MCF 10A (cell line): ENCODE data around the gene MED13L. TPM values are rescaled to one million over a fixed set of nuclear protein-coding genes. Genes with fewer than 3 reads are reported as not detected.

Experiments
- BruUV-seq: library from RNA; stranded (reverse); fragments of 400-500 nt; replicated peaks from 2 replicates; lab custom pipeline; 2021; lab: Mats Ljungman, UMichigan
- CTCF ChIA-PET: fragments of 300-600 bp; sonication (Branson Sonifier 250); formaldehyde crosslinking; extraction: SDS; loops from one replicate; lab custom pipeline; 2021; ENCODE audit warnings: antibody characterized with exemption, inconsistent platforms; lab: Yijun Ruan, JAX
- POLR2A ChIA-PET: fragments of 300-600, 350-650 bp; sonication (Branson Sonifier 250); formaldehyde crosslinking; extraction: SDS; loops from one replicate; lab custom pipeline; 2020; ENCODE audit warnings: antibody characterized with exemption, inconsistent platforms; lab: Yijun Ruan, JAX
- DNase-seq: peaks from one replicate; pipeline ENCODE4 v3.0.0-alpha.2; 2018; ENCODE audit not compliant: unreplicated experiment
- H3K27ac Mint-ChIP-seq: one replicate; pipeline ENCODE4 v1.8.0; 2022; ENCODE audit warnings: mild to moderate bottlenecking, low read depth, mixed read lengths; ENCODE audit not compliant: unreplicated experiment
- H3K27me3 Mint-ChIP-seq: one replicate; pipeline ENCODE4 v1.8.0; 2022; ENCODE audit warnings: mixed read lengths; ENCODE audit not compliant: insufficient read depth, unreplicated experiment
- H3K36me3 Mint-ChIP-seq: one replicate; pipeline ENCODE4 v1.8.0; 2022; ENCODE audit warnings: mild to moderate bottlenecking, moderate library complexity, mixed read lengths; ENCODE audit not compliant: insufficient read depth, unreplicated experiment
- H3K4me1 Mint-ChIP-seq: one replicate; pipeline ENCODE4 v1.8.0; 2022; ENCODE audit warnings: mixed read lengths; ENCODE audit not compliant: insufficient read depth, unreplicated experiment
- H3K4me3 Mint-ChIP-seq: one replicate; pipeline ENCODE4 v1.8.0; 2022; ENCODE audit warnings: mild to moderate bottlenecking, moderate library complexity, mixed read lengths; ENCODE audit not compliant: unreplicated experiment
- H3K9me3 Mint-ChIP-seq: one replicate; pipeline ENCODE4 v1.8.0; 2022; ENCODE audit warnings: mixed read lengths; ENCODE audit not compliant: unreplicated experiment
- intact Hi-C: fragments of 100-400 bp; cut with micrococcal nuclease; formaldehyde crosslinking; loops from 2 replicates; pipeline ENCODE4 v1.14.1; 2022
- total RNA-seq: library from RNA; stranded (reverse); gene quantifications from 2 replicates; pipeline ENCODE4 v1.2.3, GENCODE V29; 2022
- TF ChIP-seq, protein P1 (sequence below): fragments of 200-600 bp; IDR thresholded peaks from one replicate; pipeline ENCODE4 v1.8.0; 2022; ENCODE audit warnings: antibody characterized with exemption, mild to moderate bottlenecking; ENCODE audit not compliant: unreplicated experiment

Gene MED13L
- total RNA-seq, 1 experiment from 2014 or later = 91.6 TPM

DNA sequence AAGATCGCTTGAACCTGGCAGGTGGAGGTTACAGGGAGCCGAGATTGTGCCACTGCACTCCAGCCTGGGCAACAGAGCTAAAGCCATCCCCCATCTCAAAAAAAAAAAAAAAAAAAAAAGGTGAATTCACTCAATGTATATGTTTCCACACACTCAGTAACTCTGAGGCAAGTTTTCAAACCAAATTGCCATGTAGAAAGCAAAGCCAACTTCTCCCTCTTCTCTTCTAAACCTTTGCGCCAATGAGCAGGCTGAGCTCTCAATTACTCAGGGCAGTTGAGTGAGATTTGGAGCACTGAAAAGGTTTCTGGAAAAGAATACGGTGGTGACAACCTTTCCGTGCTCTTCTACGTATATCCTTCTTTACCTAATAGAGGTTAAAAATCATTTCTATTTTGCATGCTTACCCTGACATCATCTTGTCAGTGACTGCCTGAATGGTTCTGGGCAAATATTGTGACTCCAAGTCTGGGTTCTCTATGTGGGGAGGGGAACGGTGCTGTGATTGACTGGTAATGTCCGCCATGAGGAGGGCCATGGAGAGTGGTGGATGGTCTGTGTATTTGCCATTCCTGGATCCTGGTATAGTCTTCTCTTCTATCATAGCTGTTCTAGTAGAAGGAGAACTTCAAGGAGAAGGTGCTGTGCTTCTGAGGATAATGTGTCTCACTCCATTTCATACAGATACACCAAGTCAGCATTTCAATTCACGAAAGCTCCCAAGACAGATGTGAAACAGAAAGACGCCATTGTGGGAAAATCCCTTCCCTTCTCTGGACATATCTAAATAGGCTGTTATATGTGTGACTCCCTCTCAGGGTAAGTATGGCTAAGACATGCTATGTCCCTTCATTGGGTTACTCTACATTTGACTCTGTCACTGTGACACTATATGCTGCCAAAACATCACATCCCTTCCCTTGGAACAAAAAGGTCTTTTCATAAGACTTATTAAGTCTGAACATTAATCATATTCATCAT is 46.2 kb upstream of the MED13L start:
- no peaks in the 10 kb centered on the region for H3K9me3 Mint-ChIP-seq

DNA sequence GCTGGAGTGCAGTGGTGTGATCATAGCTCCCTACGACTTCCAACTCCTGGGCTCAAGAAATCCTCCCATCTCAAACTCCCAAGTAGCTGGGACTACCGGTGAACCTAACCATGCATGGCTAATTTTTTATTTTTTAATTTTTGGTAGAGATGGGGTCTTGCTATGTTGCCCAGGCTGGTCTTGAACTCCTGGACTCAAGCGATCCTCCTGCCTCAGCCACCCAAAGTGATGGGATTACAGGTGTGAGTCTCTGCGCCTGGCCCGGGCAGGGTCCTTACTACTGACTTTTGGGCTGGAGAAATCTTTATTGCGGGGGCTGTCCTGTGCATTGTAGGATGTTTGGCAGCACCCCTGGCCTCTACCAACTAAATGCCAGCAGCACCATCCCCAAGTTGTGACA is 44.4 kb upstream of the MED13L start:
- DNase-seq = no peak
- ChIA-PET POLR2A (no interaction called here), CTCF (interaction anchor here (0.8 kb wide), 1 partner anchor 130 kb away, joined by 3 read pairs; no protein-coding TSS in a partner anchor)
- no peaks in the 10 kb centered on the region for H3K27me3 Mint-ChIP-seq
- intact Hi-C loops = no loop called here
- TF ChIP-seq, protein P1, sequence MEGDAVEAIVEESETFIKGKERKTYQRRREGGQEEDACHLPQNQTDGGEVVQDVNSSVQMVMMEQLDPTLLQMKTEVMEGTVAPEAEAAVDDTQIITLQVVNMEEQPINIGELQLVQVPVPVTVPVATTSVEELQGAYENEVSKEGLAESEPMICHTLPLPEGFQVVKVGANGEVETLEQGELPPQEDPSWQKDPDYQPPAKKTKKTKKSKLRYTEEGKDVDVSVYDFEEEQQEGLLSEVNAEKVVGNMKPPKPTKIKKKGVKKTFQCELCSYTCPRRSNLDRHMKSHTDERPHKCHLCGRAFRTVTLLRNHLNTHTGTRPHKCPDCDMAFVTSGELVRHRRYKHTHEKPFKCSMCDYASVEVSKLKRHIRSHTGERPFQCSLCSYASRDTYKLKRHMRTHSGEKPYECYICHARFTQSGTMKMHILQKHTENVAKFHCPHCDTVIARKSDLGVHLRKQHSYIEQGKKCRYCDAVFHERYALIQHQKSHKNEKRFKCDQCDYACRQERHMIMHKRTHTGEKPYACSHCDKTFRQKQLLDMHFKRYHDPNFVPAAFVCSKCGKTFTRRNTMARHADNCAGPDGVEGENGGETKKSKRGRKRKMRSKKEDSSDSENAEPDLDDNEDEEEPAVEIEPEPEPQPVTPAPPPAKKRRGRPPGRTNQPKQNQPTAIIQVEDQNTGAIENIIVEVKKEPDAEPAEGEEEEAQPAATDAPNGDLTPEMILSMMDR = no peak
- no peak overlapping the region for H3K4me3 Mint-ChIP-seq
- H3K27ac Mint-ChIP-seq = no peak overlapping the region
- no TSS peak for BruUV-seq
- peaks cover 12% of the 10 kb centered on the region for H3K36me3 Mint-ChIP-seq
- no peaks in the 10 kb centered on the region for H3K9me3 Mint-ChIP-seq
- H3K4me1 Mint-ChIP-seq = peaks cover 32% of the 10 kb centered on the region

More for the DNA sequence above, 46.2 kb upstream of the MED13L start:
- ChIA-PET CTCF (no interaction called here), POLR2A (interaction anchor here (0.6 kb wide), 2 partner anchors 11 to 210 kb away, joined by 3 to 4 read pairs; no protein-coding TSS in a partner anchor)
- H3K36me3 Mint-ChIP-seq = peaks cover 13% of the 10 kb centered on the region
- no peak for DNase-seq
- no peak overlapping the region for H3K4me3 Mint-ChIP-seq
- TF ChIP-seq, protein P1 = no peak
- peaks cover 20% of the 10 kb centered on the region for H3K4me1 Mint-ChIP-seq
- no peaks in the 10 kb centered on the region for H3K27me3 Mint-ChIP-seq
- intact Hi-C loops = no loop called here
- no peak overlapping the region for H3K27ac Mint-ChIP-seq
- no TSS peak for BruUV-seq

- no peaks in the 10 kb centered on the region for H3K27me3 Mint-ChIP-seq
- no TSS peak for BruUV-seq
- peaks cover 3% of the 10 kb centered on the region for H3K36me3 Mint-ChIP-seq
- H3K9me3 Mint-ChIP-seq = no peaks in the 10 kb centered on the region
- intact Hi-C loops = no loop called here
- peak overlapping the region; percentile 43 for H3K27ac Mint-ChIP-seq
- H3K4me3 Mint-ChIP-seq = no peak overlapping the region
- peaks cover 32% of the 10 kb centered on the region for H3K4me1 Mint-ChIP-seq
- TF ChIP-seq, protein P1 = no peak
- CTCF ChIA-PET = no interaction called here
- POLR2A ChIA-PET = interaction anchor here (0.8 to 0.9 kb wide), 2 partner anchors 45 to 208 kb away, joined by 3 to 4 read pairs; no protein-coding TSS in a partner anchor
- DNase-seq = no peak
Measured at GRCh38 chr12:116320791-116321217, 43.3 kb upstream of the MED13L start.
